Osteoblast (primary cell): ENCODE measurements around the gene PCSK5. TPM values are rescaled to one million over a fixed set of nuclear protein-coding genes. Genes with fewer than 3 reads are reported as not detected.

ENCODE experiments used
- DNase-seq: peaks from one replicate; pipeline ENCODE4 v3.0.0; 2011; ENCODE audit warnings: low spot score, mixed read lengths; ENCODE audit not compliant: insufficient read length; ENCODE audit errors: missing footprints
- H2AFZ ChIP-seq: 2 replicates; pipeline ENCODE4 v1.6.0; 2011; ENCODE audit warnings: mild to moderate bottlenecking, low read length
- H3K27ac ChIP-seq: 2 replicates; pipeline ENCODE4 v1.5.1; 2011; ENCODE audit warnings: mild to moderate bottlenecking, low read depth, low read length, moderate library complexity
- H3K27me3 ChIP-seq: 2 replicates; pipeline ENCODE4 v1.6.0; 2012; ENCODE audit warnings: mild to moderate bottlenecking, control low read depth, inconsistent platforms, low read length, moderate library complexity; ENCODE audit not compliant: insufficient read depth
- H3K36me3 ChIP-seq: 2 replicates; pipeline ENCODE4 v1.5.1; 2011; ENCODE audit warnings: mild to moderate bottlenecking, low read length, control low read depth, moderate library complexity; ENCODE audit not compliant: insufficient read depth
- H3K4me1 ChIP-seq: 2 replicates; pipeline ENCODE4 v1.5.1; 2011; ENCODE audit warnings: mild to moderate bottlenecking, low read length, control low read depth, moderate library complexity; ENCODE audit not compliant: insufficient read depth
- H3K4me2 ChIP-seq: 2 replicates; pipeline ENCODE4 v1.6.0; 2011; ENCODE audit warnings: mild to moderate bottlenecking, low read length; ENCODE audit not compliant: insufficient read depth
- H3K4me3 ChIP-seq: fragments of 200-600 bp; sonication (generic); 3 replicates; pipeline ENCODE4 v1.5.1; 2012; ENCODE audit warnings: mild to moderate bottlenecking, low read length, inconsistent platforms; ENCODE audit not compliant: insufficient read depth
- H3K79me2 ChIP-seq: 2 replicates; pipeline ENCODE4 v1.6.0; 2012; ENCODE audit warnings: mild to moderate bottlenecking, low read length, control low read depth, inconsistent platforms; ENCODE audit not compliant: insufficient read depth
- H3K9me3 ChIP-seq: 2 replicates; pipeline ENCODE4 v1.5.1; 2011; ENCODE audit warnings: low read depth, low read length, control low read depth
- H4K20me1 ChIP-seq: 2 replicates; pipeline ENCODE4 v1.6.0; 2012; ENCODE audit warnings: mild to moderate bottlenecking, low read length, control low read depth; ENCODE audit not compliant: insufficient read depth
- total RNA-seq: library from RNA; depleted of rRNA; stranded (reverse); fragments of >200 nt; gene quantifications from 2 replicates; pipeline ENCODE4 v1.2.3, GENCODE V29; 2012
- TF ChIP-seq, protein P1 (sequence below): IDR thresholded peaks from 2 replicates; pipeline ENCODE4 v1.5.1; 2011; ENCODE audit warnings: mild to moderate bottlenecking, low read depth, low read length, moderate library complexity; ENCODE audit errors: extremely low read depth

PCSK5 gene
- total RNA-seq, 1 donor = 14.5 TPM

DNA sequence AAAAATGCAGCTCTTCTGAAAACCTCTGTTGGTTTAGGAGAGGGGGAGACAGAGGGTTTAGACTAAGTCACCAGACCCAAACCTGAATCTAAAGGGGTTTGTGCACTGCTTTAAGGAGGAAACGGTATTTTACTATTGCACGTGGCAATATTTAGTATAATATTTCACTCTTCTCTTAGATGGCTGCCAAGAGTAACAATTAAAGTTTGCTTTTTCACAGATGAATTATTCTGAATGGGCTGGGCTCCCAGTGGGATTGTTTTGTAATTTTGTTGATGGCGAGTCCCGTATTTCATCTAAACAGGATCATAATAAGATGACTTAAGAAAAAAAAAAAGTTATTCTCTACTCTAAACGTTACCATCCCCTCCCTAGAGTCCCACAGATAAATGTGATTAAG, 245.4 kb downstream of the PCSK5 start:
- Histone ChIP-seq H3K9me3 (no peaks in the 10 kb centered on the region), H3K36me3 (no peaks in the 10 kb centered on the region), H3K4me3 (no peak overlapping the region), H3K27ac (no peak overlapping the region), H3K4me1 (no peaks in the 10 kb centered on the region), H2AFZ (no peak overlapping the region), H3K4me2 (no peak overlapping the region), H4K20me1 (no peaks in the 10 kb centered on the region), H3K27me3 (no peaks in the 10 kb centered on the region), H3K79me2 (no peaks in the 10 kb centered on the region)
- no peak for DNase-seq
- TF ChIP-seq, protein P1, sequence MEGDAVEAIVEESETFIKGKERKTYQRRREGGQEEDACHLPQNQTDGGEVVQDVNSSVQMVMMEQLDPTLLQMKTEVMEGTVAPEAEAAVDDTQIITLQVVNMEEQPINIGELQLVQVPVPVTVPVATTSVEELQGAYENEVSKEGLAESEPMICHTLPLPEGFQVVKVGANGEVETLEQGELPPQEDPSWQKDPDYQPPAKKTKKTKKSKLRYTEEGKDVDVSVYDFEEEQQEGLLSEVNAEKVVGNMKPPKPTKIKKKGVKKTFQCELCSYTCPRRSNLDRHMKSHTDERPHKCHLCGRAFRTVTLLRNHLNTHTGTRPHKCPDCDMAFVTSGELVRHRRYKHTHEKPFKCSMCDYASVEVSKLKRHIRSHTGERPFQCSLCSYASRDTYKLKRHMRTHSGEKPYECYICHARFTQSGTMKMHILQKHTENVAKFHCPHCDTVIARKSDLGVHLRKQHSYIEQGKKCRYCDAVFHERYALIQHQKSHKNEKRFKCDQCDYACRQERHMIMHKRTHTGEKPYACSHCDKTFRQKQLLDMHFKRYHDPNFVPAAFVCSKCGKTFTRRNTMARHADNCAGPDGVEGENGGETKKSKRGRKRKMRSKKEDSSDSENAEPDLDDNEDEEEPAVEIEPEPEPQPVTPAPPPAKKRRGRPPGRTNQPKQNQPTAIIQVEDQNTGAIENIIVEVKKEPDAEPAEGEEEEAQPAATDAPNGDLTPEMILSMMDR = no peak

DNA sequence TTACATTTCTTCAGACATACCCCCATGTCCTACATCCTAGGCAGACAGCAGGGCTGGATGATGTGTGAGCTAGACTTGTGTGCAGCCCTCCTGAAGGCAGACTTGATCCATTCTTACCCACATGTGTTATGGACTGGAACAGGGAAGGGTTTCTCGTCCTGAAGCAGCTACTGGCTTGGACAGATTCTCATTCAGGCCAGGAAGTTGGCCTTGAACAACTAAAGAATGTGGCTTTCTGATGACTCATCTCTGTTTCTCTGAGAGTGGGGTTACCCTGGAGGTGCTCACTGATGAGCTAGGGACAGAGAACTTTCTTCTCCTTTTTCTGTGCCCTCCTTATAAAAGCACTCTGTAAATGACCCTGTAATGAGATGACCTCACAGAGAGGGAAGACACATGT, 246.5 kb downstream of the PCSK5 start:
- DNase-seq = no peak
- no peaks in the 10 kb centered on the region for H4K20me1 ChIP-seq
- H3K4me2 ChIP-seq = no peak overlapping the region
- H3K27me3 ChIP-seq = no peaks in the 10 kb centered on the region
- no peaks in the 10 kb centered on the region for H3K4me1 ChIP-seq
- no peak overlapping the region for H3K4me3 ChIP-seq
- no peaks in the 10 kb centered on the region for H3K36me3 ChIP-seq
- TF ChIP-seq, protein P1 = no peak
- no peak overlapping the region for H2AFZ ChIP-seq
- no peaks in the 10 kb centered on the region for H3K9me3 ChIP-seq
- no peaks in the 10 kb centered on the region for H3K79me2 ChIP-seq
- H3K27ac ChIP-seq = no peak overlapping the region

DNA sequence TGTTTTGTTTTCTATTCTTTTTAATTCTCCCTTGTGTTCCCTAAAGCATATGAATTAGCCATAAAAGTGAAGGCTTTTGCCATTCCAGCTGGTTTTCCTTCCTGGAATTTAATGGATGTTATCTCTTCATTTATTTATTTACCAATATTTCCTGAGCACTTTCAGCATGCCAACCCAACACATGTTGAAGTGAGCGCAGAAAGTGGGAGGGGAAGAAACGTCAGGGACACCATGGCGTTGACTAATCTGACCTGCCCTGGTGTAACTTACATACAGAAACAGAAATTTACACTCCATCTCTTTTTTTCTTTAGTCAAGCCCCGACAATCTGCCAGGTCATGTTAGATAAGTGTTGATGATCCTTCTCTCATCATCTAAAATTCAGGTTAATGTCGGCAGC, 247.5 kb downstream of the PCSK5 start:
- H3K27ac ChIP-seq = no peak overlapping the region
- no peak overlapping the region for H3K4me3 ChIP-seq
- H3K36me3 ChIP-seq = no peaks in the 10 kb centered on the region
- H3K79me2 ChIP-seq = no peaks in the 10 kb centered on the region
- no peaks in the 10 kb centered on the region for H3K9me3 ChIP-seq
- no peak for DNase-seq
- no peaks in the 10 kb centered on the region for H3K4me1 ChIP-seq
- H3K27me3 ChIP-seq = no peaks in the 10 kb centered on the region
- H2AFZ ChIP-seq = no peak overlapping the region
- no peak overlapping the region for H3K4me2 ChIP-seq
- TF ChIP-seq, protein P1 = no peak
- H4K20me1 ChIP-seq = no peaks in the 10 kb centered on the region

DNA sequence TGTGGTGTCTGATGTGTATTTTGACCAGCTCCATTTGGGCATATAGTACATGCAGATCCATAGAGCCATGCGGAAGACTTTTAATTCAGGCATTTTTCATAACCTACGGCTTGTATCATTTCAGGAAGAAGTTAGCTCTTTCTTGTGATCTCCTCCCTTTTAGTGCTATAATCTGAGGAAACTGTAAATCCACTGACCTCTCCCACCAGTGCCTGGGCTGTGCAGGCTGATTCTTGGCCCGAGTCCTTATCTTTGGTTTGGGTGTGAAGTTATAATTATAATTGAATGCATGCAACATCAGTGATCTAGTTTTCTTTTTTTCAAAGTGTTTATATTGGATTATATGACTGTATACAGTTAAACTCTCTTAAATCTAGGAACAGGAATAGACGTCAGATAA, 247.9 kb downstream of the PCSK5 start:
- Histone ChIP-seq H3K27ac (no peak overlapping the region), H3K9me3 (no peaks in the 10 kb centered on the region), H3K79me2 (no peaks in the 10 kb centered on the region), H3K4me1 (no peaks in the 10 kb centered on the region), H3K36me3 (no peaks in the 10 kb centered on the region), H3K27me3 (no peaks in the 10 kb centered on the region), H3K4me2 (no peak overlapping the region), H2AFZ (no peak overlapping the region), H3K4me3 (no peak overlapping the region), H4K20me1 (no peaks in the 10 kb centered on the region)
- no peak for DNase-seq
- TF ChIP-seq, protein P1 = no peak
